Measurements from ENCODE around the gene JMJD8.

The JMJD8 gene

DNA sequence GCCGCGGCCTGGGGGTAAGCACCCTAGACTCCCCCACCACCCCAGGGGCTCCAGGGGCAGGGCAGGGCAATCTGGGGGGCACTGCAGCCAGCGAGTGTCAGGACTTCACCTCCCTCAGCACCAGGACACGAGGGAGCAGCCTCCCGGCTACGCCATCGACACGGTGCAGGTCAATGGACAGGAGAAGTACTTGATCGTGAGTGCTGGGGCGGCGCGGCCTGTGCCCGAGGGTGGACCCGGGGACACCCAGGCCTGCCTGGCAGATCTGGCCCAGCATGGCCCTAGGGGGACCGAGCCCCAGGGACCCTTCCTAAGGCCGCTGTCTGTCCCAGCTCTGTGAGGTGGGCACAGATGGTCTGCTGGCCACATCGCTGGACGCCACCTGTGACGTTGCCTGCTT, 11.8 kb downstream of the JMJD8 start:
- H3K4me3 ChIP-seq (ENCODE audit: low read depth, low read length) = no peak overlapping the region
- TF ChIP-seq, protein P1, sequence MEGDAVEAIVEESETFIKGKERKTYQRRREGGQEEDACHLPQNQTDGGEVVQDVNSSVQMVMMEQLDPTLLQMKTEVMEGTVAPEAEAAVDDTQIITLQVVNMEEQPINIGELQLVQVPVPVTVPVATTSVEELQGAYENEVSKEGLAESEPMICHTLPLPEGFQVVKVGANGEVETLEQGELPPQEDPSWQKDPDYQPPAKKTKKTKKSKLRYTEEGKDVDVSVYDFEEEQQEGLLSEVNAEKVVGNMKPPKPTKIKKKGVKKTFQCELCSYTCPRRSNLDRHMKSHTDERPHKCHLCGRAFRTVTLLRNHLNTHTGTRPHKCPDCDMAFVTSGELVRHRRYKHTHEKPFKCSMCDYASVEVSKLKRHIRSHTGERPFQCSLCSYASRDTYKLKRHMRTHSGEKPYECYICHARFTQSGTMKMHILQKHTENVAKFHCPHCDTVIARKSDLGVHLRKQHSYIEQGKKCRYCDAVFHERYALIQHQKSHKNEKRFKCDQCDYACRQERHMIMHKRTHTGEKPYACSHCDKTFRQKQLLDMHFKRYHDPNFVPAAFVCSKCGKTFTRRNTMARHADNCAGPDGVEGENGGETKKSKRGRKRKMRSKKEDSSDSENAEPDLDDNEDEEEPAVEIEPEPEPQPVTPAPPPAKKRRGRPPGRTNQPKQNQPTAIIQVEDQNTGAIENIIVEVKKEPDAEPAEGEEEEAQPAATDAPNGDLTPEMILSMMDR (IDR thresholded peaks at IDR 0.05; ENCODE audit: low read depth, low read length, missing control alignments) = no peak
- no peak for DNase-seq (ENCODE audit: low read depth)

DNA sequence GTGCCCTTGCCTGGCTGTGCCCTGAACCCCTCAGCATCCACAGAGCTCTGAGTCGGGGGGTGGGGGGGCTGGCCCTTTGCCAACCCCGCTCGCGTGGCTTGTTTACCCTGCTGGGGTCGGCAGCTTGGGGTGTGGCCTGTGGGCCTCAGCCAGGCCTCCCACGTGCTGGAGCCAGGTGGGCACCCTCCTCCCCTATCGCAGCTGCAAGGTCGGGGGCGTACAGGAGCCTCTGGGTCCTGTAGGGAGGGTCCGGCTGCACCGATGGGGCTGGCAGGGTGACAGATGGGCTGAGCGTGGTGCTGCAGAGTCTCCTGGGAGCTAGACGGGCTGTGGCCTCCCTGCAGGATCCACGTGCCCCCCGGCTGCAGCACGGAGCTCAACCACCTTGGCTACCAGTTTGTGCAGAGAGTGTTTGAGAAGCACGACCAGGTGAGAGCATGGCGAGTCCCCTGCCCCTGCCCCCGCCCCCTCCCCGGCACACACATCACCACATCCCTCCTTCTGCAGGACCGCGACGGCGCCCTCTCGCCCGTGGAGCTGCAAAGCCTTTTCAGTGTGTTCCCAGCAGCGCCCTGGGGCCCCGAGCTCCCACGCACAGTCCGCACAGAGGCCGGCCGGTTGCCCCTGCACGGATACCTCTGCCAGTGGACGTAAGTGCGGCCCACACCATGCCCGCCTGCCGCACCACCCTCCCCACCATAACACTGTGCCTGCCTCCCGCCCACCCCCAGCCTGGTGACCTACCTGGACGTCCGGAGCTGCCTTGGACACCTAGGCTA, 12.6 kb downstream of the JMJD8 start:
- H3K4me3 ChIP-seq (ENCODE audit: low read depth, low read length) = no peak overlapping the region
- TF ChIP-seq, protein P1 (IDR thresholded peaks at IDR 0.05; ENCODE audit: low read depth, low read length, missing control alignments) = no peak
- no peak for DNase-seq (ENCODE audit: low read depth)

DNA sequence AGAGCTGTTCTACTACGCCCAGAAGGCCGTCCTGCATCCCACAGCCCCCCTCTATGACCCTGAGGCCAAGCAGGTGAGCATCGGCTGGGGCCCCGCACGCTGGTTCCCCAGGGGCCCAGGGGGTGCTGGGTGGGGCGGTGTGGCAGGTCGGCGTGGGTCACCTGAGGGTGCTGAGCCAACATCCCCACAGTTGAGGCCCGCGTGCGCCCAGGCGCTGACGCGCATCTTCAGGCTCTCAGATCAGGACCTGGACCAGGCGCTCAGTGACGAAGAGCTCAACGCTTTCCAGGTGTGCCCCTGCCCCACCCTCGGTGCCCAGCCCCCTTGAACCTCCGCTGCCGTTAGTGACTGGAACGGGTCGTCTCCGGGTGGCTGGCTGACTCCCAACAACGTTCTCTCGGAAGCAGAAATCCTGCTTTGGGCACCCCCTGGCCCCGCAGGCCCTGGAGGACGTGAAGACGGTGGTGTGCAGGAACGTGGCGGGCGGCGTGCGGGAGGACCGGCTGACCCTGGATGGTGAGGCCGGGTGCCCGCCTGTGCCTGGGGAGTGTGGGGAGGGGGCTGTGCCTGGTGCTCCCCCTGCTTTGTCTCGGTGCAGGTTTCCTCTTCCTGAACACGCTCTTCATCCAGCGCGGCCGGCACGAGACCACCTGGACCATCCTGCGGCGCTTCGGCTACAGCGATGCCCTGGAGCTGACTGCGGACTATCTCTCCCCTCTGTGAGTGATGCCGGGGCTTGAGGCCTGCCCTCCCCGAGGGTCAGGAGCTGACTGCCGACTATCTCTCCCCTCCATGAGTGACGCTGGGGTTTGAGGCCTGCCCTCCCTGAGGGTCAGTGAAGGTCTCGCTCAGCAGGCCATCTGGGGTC, 13.4 kb downstream of the JMJD8 start:
- TF ChIP-seq, protein P1 (IDR thresholded peaks at IDR 0.05; ENCODE audit: low read depth, low read length, missing control alignments) = no peak
- DNase-seq (ENCODE audit: low read depth) = no peak
- no peak overlapping the region for H3K4me3 ChIP-seq (ENCODE audit: low read depth, low read length)

DNA sequence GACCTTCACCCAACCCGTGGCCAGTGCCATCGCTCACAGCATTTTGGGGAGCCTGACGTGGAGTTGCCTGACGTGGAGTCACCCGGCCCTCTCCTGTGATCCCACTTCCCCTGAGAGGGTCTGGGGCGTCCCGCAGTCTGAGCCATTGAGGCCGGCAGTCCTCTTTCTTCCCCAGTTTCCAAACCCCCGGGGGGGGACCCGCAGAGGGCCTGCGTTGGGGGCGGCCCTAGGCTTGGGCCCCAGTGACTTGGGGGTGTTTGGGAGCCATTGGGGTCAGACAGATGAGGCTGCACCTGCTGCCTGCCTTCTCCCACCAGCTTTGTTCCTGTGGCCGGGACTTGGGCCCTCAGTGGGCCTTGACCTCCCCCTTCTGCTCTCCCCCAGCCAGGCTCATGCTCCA, 14.5 kb downstream of the JMJD8 start:
- H3K4me3 ChIP-seq (ENCODE audit: low read depth, low read length) = no peak overlapping the region
- TF ChIP-seq, protein P1 (IDR thresholded peaks at IDR 0.05; ENCODE audit: low read depth, low read length, missing control alignments) = no peak
- no peak for DNase-seq (ENCODE audit: low read depth)

DNA sequence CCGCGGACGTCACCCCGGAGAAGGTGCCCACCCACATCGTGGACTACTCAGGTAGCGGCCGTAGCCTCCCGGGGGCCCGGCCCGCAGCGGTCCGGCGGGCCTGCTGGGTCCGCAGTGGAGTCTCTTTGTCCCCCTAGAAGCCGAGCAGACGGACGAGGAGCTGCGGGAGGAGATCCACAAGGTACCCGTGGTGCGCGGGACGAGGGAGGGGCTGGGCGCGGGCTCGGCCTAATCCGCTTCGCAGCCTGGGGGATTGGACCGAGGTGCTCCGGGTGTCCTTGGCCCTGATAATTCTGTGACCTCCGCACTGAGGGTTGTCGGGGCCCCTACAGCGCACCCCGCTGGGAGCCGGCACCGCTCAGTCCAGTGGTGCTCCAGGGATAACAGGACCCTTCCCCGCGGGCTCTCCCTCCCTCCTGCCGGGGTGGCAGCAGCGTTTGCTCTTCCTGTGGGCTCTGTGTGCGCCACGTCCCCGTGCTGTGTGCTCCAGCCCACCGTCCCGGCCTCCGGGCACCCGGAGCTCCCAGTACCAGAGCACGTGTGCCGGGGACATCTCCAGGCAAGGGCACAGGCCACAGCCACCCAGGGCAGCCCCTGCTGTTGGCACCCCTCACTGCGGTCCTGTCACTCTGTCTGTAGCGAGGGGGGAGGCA, 15.5 kb downstream of the JMJD8 start:
- H3K4me3 ChIP-seq (ENCODE audit: low read depth, low read length) = peak overlapping the region; percentile 73
- TF ChIP-seq, protein P1 (IDR thresholded peaks at IDR 0.05; ENCODE audit: low read depth, low read length, missing control alignments) = no peak
- DNase-seq (ENCODE audit: low read depth) = no peak

DNA sequence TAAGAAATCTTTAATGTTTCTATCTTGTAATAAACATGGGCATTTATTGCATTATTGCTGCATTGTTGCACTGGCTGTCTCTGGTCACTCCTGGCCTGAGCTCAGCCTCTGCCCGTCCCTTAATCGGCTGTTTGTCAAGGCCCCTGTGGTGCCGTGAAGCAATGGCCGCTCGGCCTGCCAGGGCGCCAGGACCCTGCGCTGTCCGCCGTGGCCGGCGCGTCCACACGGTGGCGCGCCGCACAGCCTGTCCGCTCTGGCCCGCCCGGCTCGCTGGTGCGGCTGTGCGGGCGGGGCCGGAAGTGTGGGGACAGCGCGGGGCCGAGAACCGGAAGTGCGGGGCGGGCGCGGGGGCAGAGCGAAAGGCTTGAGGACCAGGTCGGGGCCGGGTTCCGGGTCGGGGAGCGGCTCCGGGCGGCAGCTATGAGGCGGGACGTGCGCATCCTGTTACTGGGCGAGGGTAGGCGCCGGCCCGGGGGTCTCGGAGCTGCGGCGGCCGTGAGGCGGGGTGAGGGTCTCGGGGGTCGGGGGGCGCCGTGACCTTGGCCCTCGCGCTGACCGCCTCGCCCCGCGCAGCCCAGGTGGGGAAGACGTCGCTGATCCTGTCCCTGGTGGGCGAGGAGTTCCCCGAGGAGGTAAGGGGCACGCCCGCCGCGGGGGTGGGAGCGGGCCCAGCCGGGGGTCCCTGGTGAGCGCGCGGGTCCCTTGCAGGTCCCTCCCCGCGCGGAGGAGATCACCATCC, 16.2 kb downstream of the JMJD8 start, which contains the start of gene RHOT2:
RHOT2 (plus strand) TSS at position 353 of the 739 bp plus-strand sequence; CDS start at position 421, 68 bp downstream.
- H3K4me3 ChIP-seq (ENCODE audit: low read depth, low read length) = peak within 1 kb of the TSS; percentile 73
- TF ChIP-seq, protein P1 (IDR thresholded peaks at IDR 0.05; ENCODE audit: low read depth, low read length, missing control alignments) = peak; percentile 81
- DNase-seq (ENCODE audit: low read depth) = peak; percentile 60
